ENCODE measurements around the gene LGI1. TPM values are rescaled to one million over a fixed set of nuclear protein-coding genes. Genes with fewer than 3 reads are reported as not detected.

The LGI1 gene
- total and polyA plus RNA-seq, 2 donors from 2014 or later, result not detected

- H3K27me3 ChIP-seq (ENCODE audit: control insufficient read depth, insufficient read depth, low read length), result no peaks in the 10 kb centered on the region
- no peaks in the 10 kb centered on the region for H3K36me3 ChIP-seq (ENCODE audit: control insufficient read depth in 2 of 3, insufficient read depth in 3 of 3, low read length in 3 of 3)
- intact Hi-C loops (cut with DNase I), result no loop called here
- no peaks in the 10 kb centered on the region for H3K4me1 ChIP-seq (ENCODE audit: control insufficient read depth in 2 of 3, insufficient read depth in 2 of 3, low read depth in 1 of 3, low read length in 3 of 3)
- H3K4me3 ChIP-seq (ENCODE audit: low read length in 3 of 3), result peak overlapping the region in 1 of 3 donors; percentile 0
- DNase-seq, result no peak
- H3K9me3 ChIP-seq (ENCODE audit: control insufficient read depth in 2 of 3, insufficient read depth in 1 of 3, low read length in 3 of 3), result no peaks in the 10 kb centered on the region
- H3K9ac ChIP-seq (ENCODE audit: low read length in 3 of 3), result no peak overlapping the region
- FAIRE-seq, result no peak
- H3K27ac ChIP-seq (ENCODE audit: low read depth in 2 of 2, low read length in 2 of 2), result no peak overlapping the region
- no peak for TF ChIP-seq CTCF (IDR thresholded peaks at IDR 0.05; ENCODE audit: borderline replicate concordance, extremely low read depth, insufficient read depth)
Observed at GRCh38 chr10:93758508-93758885, 761 bp downstream of the LGI1 start.

DNA sequence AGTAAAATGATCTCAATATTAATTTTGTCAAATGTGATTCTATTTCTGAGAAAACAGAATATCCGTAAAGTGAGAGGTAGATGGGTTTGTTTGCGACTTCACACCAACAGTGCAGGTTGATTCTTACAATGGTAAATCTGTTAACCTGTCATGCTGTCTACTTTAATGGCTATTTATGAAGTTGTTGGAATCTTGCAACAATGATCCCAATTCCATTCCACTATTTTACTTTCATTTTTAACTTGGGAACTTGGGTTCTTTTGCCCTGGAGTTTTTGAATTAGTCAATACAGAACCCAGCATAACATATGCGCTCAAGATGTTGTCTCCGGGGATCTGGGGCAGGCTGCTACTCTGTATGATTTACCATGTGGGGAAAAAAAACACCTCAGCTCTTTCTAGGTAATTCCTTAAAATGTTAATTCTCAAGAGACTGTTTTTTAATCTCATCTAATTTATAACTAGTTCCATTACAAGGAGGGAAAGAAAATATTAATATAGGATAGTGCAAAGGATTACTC lies 1.2 kb downstream of the LGI1 start:
- DNase-seq (no peak), FAIRE-seq (no peak)
- H3K27ac ChIP-seq (ENCODE audit: low read depth in 2 of 2, low read length in 2 of 2), result no peak overlapping the region
- no peaks in the 10 kb centered on the region for H3K36me3 ChIP-seq (ENCODE audit: control insufficient read depth in 2 of 3, insufficient read depth in 3 of 3, low read length in 3 of 3)
- H3K4me1 ChIP-seq (ENCODE audit: control insufficient read depth in 2 of 3, insufficient read depth in 2 of 3, low read depth in 1 of 3, low read length in 3 of 3), result no peaks in the 10 kb centered on the region
- no peak overlapping the region for H3K9ac ChIP-seq (ENCODE audit: low read length in 3 of 3)
- H3K27me3 ChIP-seq (ENCODE audit: control insufficient read depth, insufficient read depth, low read length), result no peaks in the 10 kb centered on the region
- no peak for TF ChIP-seq CTCF (IDR thresholded peaks at IDR 0.05; ENCODE audit: borderline replicate concordance, extremely low read depth, insufficient read depth)
- no peaks in the 10 kb centered on the region for H3K9me3 ChIP-seq (ENCODE audit: control insufficient read depth in 2 of 3, insufficient read depth in 1 of 3, low read length in 3 of 3)
- intact Hi-C loops (cut with DNase I), result no loop called here
- H3K4me3 ChIP-seq (ENCODE audit: low read length in 3 of 3), result no peak overlapping the region

GRCh38 chr10:93760490-93760889 lies 2.8 kb downstream of the LGI1 start:
- H3K27ac ChIP-seq (ENCODE audit: low read depth in 2 of 2, low read length in 2 of 2), result no peak overlapping the region
- H3K27me3 ChIP-seq (ENCODE audit: control insufficient read depth, insufficient read depth, low read length), result no peaks in the 10 kb centered on the region
- intact Hi-C loops (cut with DNase I), result no loop called here
- no peaks in the 10 kb centered on the region for H3K4me1 ChIP-seq (ENCODE audit: control insufficient read depth in 2 of 3, insufficient read depth in 2 of 3, low read depth in 1 of 3, low read length in 3 of 3)
- peak in 1 of 5 donors; percentile 36 for DNase-seq
- no peak for FAIRE-seq
- H3K9ac ChIP-seq (ENCODE audit: low read length in 3 of 3), result no peak overlapping the region
- no peaks in the 10 kb centered on the region for H3K9me3 ChIP-seq (ENCODE audit: control insufficient read depth in 2 of 3, insufficient read depth in 1 of 3, low read length in 3 of 3)
- H3K4me3 ChIP-seq (ENCODE audit: low read length in 3 of 3), result no peak overlapping the region
- no peaks in the 10 kb centered on the region for H3K36me3 ChIP-seq (ENCODE audit: control insufficient read depth in 2 of 3, insufficient read depth in 3 of 3, low read length in 3 of 3)
- no peak for TF ChIP-seq CTCF (IDR thresholded peaks at IDR 0.05; ENCODE audit: borderline replicate concordance, extremely low read depth, insufficient read depth)

GRCh38 chr10:93762979-93763391 lies 5.2 kb downstream of the LGI1 start:
- TF ChIP-seq CTCF (IDR thresholded peaks at IDR 0.05; ENCODE audit: borderline replicate concordance, extremely low read depth, insufficient read depth), result no peak
- H3K27ac ChIP-seq (ENCODE audit: low read depth in 2 of 2, low read length in 2 of 2), result no peak overlapping the region
- intact Hi-C loops (cut with DNase I), result no loop called here
- H3K4me3 ChIP-seq (ENCODE audit: low read length in 3 of 3), result no peak overlapping the region
- FAIRE-seq, result no peak
- H3K9me3 ChIP-seq (ENCODE audit: control insufficient read depth in 2 of 3, insufficient read depth in 1 of 3, low read length in 3 of 3), result no peaks in the 10 kb centered on the region
- no peaks in the 10 kb centered on the region for H3K4me1 ChIP-seq (ENCODE audit: control insufficient read depth in 2 of 3, insufficient read depth in 2 of 3, low read depth in 1 of 3, low read length in 3 of 3)
- H3K9ac ChIP-seq (ENCODE audit: low read length in 3 of 3), result no peak overlapping the region
- no peaks in the 10 kb centered on the region for H3K36me3 ChIP-seq (ENCODE audit: control insufficient read depth in 2 of 3, insufficient read depth in 3 of 3, low read length in 3 of 3)
- no peak for DNase-seq
- no peaks in the 10 kb centered on the region for H3K27me3 ChIP-seq (ENCODE audit: control insufficient read depth, insufficient read depth, low read length)
